ENCODE data around the gene TROAP. TPM values are rescaled to one million over a fixed set of nuclear protein-coding genes. Genes with fewer than 3 reads are reported as not detected.
A peak's percentile ranks its signal among the peaks of the same experiment; 100 is the strongest.

TROAP gene
- total and polyA plus RNA-seq, 4 donors, result 0.97 to 17.5 (median 2.0) TPM; not detected in 1

- Histone ChIP-seq H3K4me3 (ENCODE audit: low read depth in 1 of 3, low read length in 3 of 3) (no peak overlapping the region), H3K27me3 (ENCODE audit: control insufficient read depth in 4 of 4, insufficient read depth in 4 of 4, low read length in 3 of 4) (peaks cover 0 to 6% (median 0%) of the 10 kb centered on the region in 4 donors), H3K4me1 (ENCODE audit: control insufficient read depth in 4 of 4, insufficient read depth in 4 of 4, low read length in 3 of 4) (peaks cover 18 to 45% (median 28%) of the 10 kb centered on the region in 4 donors), H3K9me3 (ENCODE audit: control insufficient read depth in 4 of 4, low read length in 3 of 4) (no peaks in the 10 kb centered on the region), H3K27ac (ENCODE audit: low read depth in 1 of 2, low read length in 2 of 2) (no peak overlapping the region), H3K9ac (ENCODE audit: low read depth in 1 of 2, low read length in 2 of 2) (no peak overlapping the region), H3K36me3 (ENCODE audit: control insufficient read depth in 4 of 4, insufficient read depth in 3 of 4, low read depth in 1 of 4, low read length in 3 of 4) (no peaks in the 10 kb centered on the region)
- 51% methylated on average over 21 of the region's 21 CpGs for WGBS
- TF ChIP-seq YY1 (IDR thresholded peaks at IDR 0.05) (no peak), NR2F2 (IDR thresholded peaks at IDR 0.05) (no peak), REST (IDR thresholded peaks at IDR 0.05) (no peak), SP1 (IDR thresholded peaks at IDR 0.05) (no peak)
- DNase-seq (ENCODE audit: low spot score), result no peak
These were observed 18.7 kb downstream of the TROAP start for GRCh38 chr12:49341777-49342065.

GRCh38 chr12:49342066-49342913, 19.2 kb downstream of the TROAP start:
- Histone ChIP-seq H3K27ac (ENCODE audit: low read depth in 1 of 2, low read length in 2 of 2) (no peak overlapping the region), H3K9me3 (ENCODE audit: control insufficient read depth in 4 of 4, low read length in 3 of 4) (no peaks in the 10 kb centered on the region), H3K9ac (ENCODE audit: low read depth in 1 of 2, low read length in 2 of 2) (no peak overlapping the region), H3K4me3 (ENCODE audit: low read depth in 1 of 3, low read length in 3 of 3) (peak overlapping the region in 1 of 3 donors; percentile 48), H3K36me3 (ENCODE audit: control insufficient read depth in 4 of 4, insufficient read depth in 3 of 4, low read depth in 1 of 4, low read length in 3 of 4) (no peaks in the 10 kb centered on the region), H3K27me3 (ENCODE audit: control insufficient read depth in 4 of 4, insufficient read depth in 4 of 4, low read length in 3 of 4) (peaks cover 0 to 4% (median 0%) of the 10 kb centered on the region in 4 donors), H3K4me1 (ENCODE audit: control insufficient read depth in 4 of 4, insufficient read depth in 4 of 4, low read length in 3 of 4) (peaks cover 22 to 45% (median 31%) of the 10 kb centered on the region in 4 donors)
- TF ChIP-seq HNF4A (conservative IDR thresholded peaks at IDR 0.05), result no peak
- TF ChIP-seq NR2F2 (IDR thresholded peaks at IDR 0.05), result no peak
- no peak for TF ChIP-seq GABPA (IDR thresholded peaks at IDR 0.05 in 1 of 2, conservative IDR thresholded peaks at IDR 0.05 in 1 of 2)
- TF ChIP-seq, protein P1, sequence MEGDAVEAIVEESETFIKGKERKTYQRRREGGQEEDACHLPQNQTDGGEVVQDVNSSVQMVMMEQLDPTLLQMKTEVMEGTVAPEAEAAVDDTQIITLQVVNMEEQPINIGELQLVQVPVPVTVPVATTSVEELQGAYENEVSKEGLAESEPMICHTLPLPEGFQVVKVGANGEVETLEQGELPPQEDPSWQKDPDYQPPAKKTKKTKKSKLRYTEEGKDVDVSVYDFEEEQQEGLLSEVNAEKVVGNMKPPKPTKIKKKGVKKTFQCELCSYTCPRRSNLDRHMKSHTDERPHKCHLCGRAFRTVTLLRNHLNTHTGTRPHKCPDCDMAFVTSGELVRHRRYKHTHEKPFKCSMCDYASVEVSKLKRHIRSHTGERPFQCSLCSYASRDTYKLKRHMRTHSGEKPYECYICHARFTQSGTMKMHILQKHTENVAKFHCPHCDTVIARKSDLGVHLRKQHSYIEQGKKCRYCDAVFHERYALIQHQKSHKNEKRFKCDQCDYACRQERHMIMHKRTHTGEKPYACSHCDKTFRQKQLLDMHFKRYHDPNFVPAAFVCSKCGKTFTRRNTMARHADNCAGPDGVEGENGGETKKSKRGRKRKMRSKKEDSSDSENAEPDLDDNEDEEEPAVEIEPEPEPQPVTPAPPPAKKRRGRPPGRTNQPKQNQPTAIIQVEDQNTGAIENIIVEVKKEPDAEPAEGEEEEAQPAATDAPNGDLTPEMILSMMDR (IDR thresholded peaks at IDR 0.05; ENCODE audit: low read depth, low read length, missing input control), result peak; percentile 59
- TF ChIP-seq, protein P2, sequence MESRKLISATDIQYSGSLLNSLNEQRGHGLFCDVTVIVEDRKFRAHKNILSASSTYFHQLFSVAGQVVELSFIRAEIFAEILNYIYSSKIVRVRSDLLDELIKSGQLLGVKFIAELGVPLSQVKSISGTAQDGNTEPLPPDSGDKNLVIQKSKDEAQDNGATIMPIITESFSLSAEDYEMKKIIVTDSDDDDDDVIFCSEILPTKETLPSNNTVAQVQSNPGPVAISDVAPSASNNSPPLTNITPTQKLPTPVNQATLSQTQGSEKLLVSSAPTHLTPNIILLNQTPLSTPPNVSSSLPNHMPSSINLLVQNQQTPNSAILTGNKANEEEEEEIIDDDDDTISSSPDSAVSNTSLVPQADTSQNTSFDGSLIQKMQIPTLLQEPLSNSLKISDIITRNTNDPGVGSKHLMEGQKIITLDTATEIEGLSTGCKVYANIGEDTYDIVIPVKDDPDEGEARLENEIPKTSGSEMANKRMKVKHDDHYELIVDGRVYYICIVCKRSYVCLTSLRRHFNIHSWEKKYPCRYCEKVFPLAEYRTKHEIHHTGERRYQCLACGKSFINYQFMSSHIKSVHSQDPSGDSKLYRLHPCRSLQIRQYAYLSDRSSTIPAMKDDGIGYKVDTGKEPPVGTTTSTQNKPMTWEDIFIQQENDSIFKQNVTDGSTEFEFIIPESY (IDR thresholded peaks at IDR 0.05), result no peak
- peak; percentile 42 to 56 for TF ChIP-seq RAD21 (IDR thresholded peaks at IDR 0.05)
- no peak for TF ChIP-seq FOXA2 (IDR thresholded peaks at IDR 0.05)
- TF ChIP-seq HNF4G (IDR thresholded peaks at IDR 0.05), result no peak
- no peak for TF ChIP-seq RXRA (IDR thresholded peaks at IDR 0.05)
- TF ChIP-seq ATF3 (IDR thresholded peaks at IDR 0.05), result no peak
- TF ChIP-seq, protein P3, sequence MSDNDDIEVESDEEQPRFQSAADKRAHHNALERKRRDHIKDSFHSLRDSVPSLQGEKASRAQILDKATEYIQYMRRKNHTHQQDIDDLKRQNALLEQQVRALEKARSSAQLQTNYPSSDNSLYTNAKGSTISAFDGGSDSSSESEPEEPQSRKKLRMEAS (IDR thresholded peaks at IDR 0.05), result no peak
- peak; percentile 82 for DNase-seq (ENCODE audit: low spot score)
- WGBS, result 5% methylated on average over 58 of the region's 58 CpGs

Data from liver (tissue), 9 donors.